ENCODE measurements around the gene AMTN. TPM values are rescaled to one million over a fixed set of nuclear protein-coding genes. Genes with fewer than 3 reads are reported as not detected.

AMTN gene
- total RNA-seq, 1 donor from 2014 or later: not detected

DNA sequence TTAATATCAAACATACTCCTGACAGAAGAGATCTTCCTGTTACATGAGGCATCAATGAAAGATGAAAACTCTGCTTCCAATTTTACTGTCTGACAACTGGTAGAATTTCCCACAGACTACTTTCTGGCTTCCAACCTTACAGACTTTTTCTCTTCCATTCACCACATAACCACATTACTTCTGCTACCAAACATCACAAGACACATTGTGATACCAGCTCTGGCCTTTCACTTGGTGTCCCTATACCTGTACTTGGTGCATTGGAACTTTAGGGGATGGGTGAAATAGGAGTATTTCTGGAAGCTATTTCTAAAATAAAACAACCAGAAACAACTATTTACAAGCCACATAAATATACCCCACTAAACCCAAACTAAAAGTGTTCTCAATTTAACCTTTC lies 20.5 kb downstream of the AMTN start:
- Mint-ChIP-seq H3K27ac (ENCODE audit: unreplicated experiment) (no peak overlapping the region), H3K36me3 (ENCODE audit: low read depth) (no peaks in the 10 kb centered on the region), H3K4me3 (no peak overlapping the region), H3K4me1 (no peaks in the 10 kb centered on the region), H3K27me3 (ENCODE audit: low read depth) (peaks cover 14% of the 10 kb centered on the region), H3K9me3 (no peaks in the 10 kb centered on the region)
- DNase-seq (ENCODE audit: low read depth, low spot score): no peak
- TF ChIP-seq, protein P1, sequence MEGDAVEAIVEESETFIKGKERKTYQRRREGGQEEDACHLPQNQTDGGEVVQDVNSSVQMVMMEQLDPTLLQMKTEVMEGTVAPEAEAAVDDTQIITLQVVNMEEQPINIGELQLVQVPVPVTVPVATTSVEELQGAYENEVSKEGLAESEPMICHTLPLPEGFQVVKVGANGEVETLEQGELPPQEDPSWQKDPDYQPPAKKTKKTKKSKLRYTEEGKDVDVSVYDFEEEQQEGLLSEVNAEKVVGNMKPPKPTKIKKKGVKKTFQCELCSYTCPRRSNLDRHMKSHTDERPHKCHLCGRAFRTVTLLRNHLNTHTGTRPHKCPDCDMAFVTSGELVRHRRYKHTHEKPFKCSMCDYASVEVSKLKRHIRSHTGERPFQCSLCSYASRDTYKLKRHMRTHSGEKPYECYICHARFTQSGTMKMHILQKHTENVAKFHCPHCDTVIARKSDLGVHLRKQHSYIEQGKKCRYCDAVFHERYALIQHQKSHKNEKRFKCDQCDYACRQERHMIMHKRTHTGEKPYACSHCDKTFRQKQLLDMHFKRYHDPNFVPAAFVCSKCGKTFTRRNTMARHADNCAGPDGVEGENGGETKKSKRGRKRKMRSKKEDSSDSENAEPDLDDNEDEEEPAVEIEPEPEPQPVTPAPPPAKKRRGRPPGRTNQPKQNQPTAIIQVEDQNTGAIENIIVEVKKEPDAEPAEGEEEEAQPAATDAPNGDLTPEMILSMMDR (conservative IDR thresholded peaks at IDR 0.05): no peak

GRCh38 chr4:70544279-70544868 lies 26.0 kb downstream of the AMTN start:
- H3K36me3 Mint-ChIP-seq (ENCODE audit: low read depth): no peaks in the 10 kb centered on the region
- H3K4me3 Mint-ChIP-seq: no peak overlapping the region
- TF ChIP-seq, protein P1 (conservative IDR thresholded peaks at IDR 0.05): peak; percentile 66
- H3K27ac Mint-ChIP-seq (ENCODE audit: unreplicated experiment): no peak overlapping the region
- no peaks in the 10 kb centered on the region for H3K9me3 Mint-ChIP-seq
- H3K27me3 Mint-ChIP-seq (ENCODE audit: low read depth): peaks cover 4% of the 10 kb centered on the region
- no peak for DNase-seq (ENCODE audit: low read depth, low spot score)
- no peaks in the 10 kb centered on the region for H3K4me1 Mint-ChIP-seq

GRCh38 chr4:70556856-70557255 lies 38.5 kb downstream of the AMTN start:
- peaks cover 1% of the 10 kb centered on the region for H3K27me3 Mint-ChIP-seq (ENCODE audit: low read depth)
- no peaks in the 10 kb centered on the region for H3K36me3 Mint-ChIP-seq (ENCODE audit: low read depth)
- DNase-seq (ENCODE audit: low read depth, low spot score): no peak
- H3K9me3 Mint-ChIP-seq: peaks cover 3% of the 10 kb centered on the region
- peak overlapping the region; percentile 54 for H3K27ac Mint-ChIP-seq (ENCODE audit: unreplicated experiment)
- no peaks in the 10 kb centered on the region for H3K4me1 Mint-ChIP-seq
- TF ChIP-seq, protein P1 (conservative IDR thresholded peaks at IDR 0.05): no peak
- H3K4me3 Mint-ChIP-seq: no peak overlapping the region

GRCh38 chr4:70559211-70559830 lies 41.0 kb downstream of the AMTN start:
- no peaks in the 10 kb centered on the region for H3K4me1 Mint-ChIP-seq
- H3K27ac Mint-ChIP-seq (ENCODE audit: unreplicated experiment): no peak overlapping the region
- H3K27me3 Mint-ChIP-seq (ENCODE audit: low read depth): no peaks in the 10 kb centered on the region
- DNase-seq (ENCODE audit: low read depth, low spot score): peak; percentile 60
- no peak overlapping the region for H3K4me3 Mint-ChIP-seq
- H3K36me3 Mint-ChIP-seq (ENCODE audit: low read depth): no peaks in the 10 kb centered on the region
- TF ChIP-seq, protein P1 (conservative IDR thresholded peaks at IDR 0.05): peak; percentile 81
- H3K9me3 Mint-ChIP-seq: no peaks in the 10 kb centered on the region

DNA sequence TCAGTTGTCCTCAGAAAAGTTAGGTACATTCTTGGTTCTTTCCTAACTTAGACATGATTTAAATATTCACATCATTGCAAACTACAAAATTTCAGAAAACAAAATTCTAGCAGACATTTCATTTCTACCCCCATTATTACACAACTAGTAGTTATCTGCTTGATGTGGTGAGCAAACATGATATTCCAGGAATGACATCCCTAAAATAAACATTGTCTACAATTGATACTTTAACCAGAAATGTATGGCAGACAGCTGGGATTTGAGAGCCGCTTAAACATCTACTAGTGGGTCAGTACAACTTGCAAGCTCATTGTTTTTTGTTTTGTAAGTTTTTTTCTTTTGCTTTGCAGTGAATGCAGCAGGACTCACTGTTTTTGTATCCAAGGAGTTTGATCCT lies 41.6 kb downstream of the AMTN start:
- Mint-ChIP-seq H3K4me1 (no peaks in the 10 kb centered on the region), H3K36me3 (ENCODE audit: low read depth) (no peaks in the 10 kb centered on the region), H3K27me3 (ENCODE audit: low read depth) (no peaks in the 10 kb centered on the region), H3K9me3 (no peaks in the 10 kb centered on the region), H3K27ac (ENCODE audit: unreplicated experiment) (no peak overlapping the region), H3K4me3 (no peak overlapping the region)
- no peak for DNase-seq (ENCODE audit: low read depth, low spot score)
- TF ChIP-seq, protein P1 (conservative IDR thresholded peaks at IDR 0.05): no peak
